Kidney (tissue), 14 donors: ENCODE data around the gene TTLL11. TPM values are rescaled to one million over a fixed set of nuclear protein-coding genes. Genes with fewer than 3 reads are reported as not detected.

Source experiments
- DNase-seq, 5 donors: peaks; one replicate each; pipeline ENCODE4 v3.0.0-alpha.2; 2013 to 2020
- FAIRE-seq: peaks from 2 replicates; lab custom pipeline; 2012; peaks lifted over from hg19 to GRCh38; lab: Jason Lieb, UNC
- H3K27ac ChIP-seq, 2 donors: one replicate each; pipeline ENCODE4 v1.7.0; 2013; ENCODE audit warnings: low read depth in 2 of 2, low read length in 2 of 2, inconsistent platforms in 1 of 2
- H3K27me3 ChIP-seq: one replicate; pipeline ENCODE4 v1.7.1; 2013; ENCODE audit warnings: low read length, inconsistent platforms; ENCODE audit not compliant: control insufficient read depth, insufficient read depth
- H3K36me3 ChIP-seq, 3 donors: one replicate each; pipeline versions ENCODE4 v1.7.0 to v1.7.1; 2013; ENCODE audit warnings: low read length in 3 of 3, control low read depth in 1 of 3, inconsistent platforms in 1 of 3; ENCODE audit not compliant: insufficient read depth in 3 of 3, control insufficient read depth in 2 of 3
- H3K4me1 ChIP-seq, 3 donors: one replicate each; pipeline versions ENCODE4 v1.7.0 to v1.7.1; 2013; ENCODE audit warnings: low read length in 3 of 3, inconsistent platforms in 1 of 3, low read depth in 1 of 3; ENCODE audit not compliant: control insufficient read depth in 2 of 3, insufficient read depth in 2 of 3
- H3K4me3 ChIP-seq, 3 donors: one replicate each; pipeline versions ENCODE4 v1.7.0 to v1.8.1; 2013; ENCODE audit warnings: low read length in 3 of 3, control low read depth in 1 of 3, inconsistent platforms in 1 of 3
- H3K9ac ChIP-seq, 3 donors: one replicate each; pipeline versions ENCODE4 v1.7.0 to v1.7.1; 2013; ENCODE audit warnings: low read length in 3 of 3, control low read depth in 1 of 3, inconsistent platforms in 1 of 3
- H3K9me3 ChIP-seq, 3 donors: one replicate each; pipeline versions ENCODE4 v1.7.0 to v1.7.1; 2013; ENCODE audit warnings: low read length in 3 of 3, control low read depth in 1 of 3, inconsistent platforms in 1 of 3; ENCODE audit not compliant: control insufficient read depth in 2 of 3, insufficient read depth in 1 of 3
- intact Hi-C: fragments of 100-400 bp; cut with DNase I; formaldehyde crosslinking; loops from one replicate; pipeline ENCODE4 v1.11.1; 2022
- polyA plus RNA-seq: library from polyadenylated mRNA; stranded (reverse); fragments of 350-450 nt; fragmentation: Illumina TruSeq; extraction: RNeasy Lipid Tissue Mini Kit (QIAGEN cat#74804); gene quantifications from one replicate; pipeline ENCODE4 v1.2.3, GENCODE V29; 2014; ENCODE audit warnings: low read depth, low replicate concordance; ENCODE audit not compliant: insufficient read depth
- total RNA-seq: library from RNA; stranded (reverse); fragmentation: NEBNext Ultra II Directional; extraction: Animal tissue kit (Norgen Biotek cat#: 25700); gene quantifications from one replicate; pipeline ENCODE4 v1.2.1, GENCODE V29; 2021
- TF ChIP-seq, protein P1 (sequence below): IDR thresholded peaks from 3 replicates; pipeline ENCODE4 v1.5.1; 2012; ENCODE audit warnings: mild to moderate bottlenecking, moderate library complexity, borderline replicate concordance; ENCODE audit not compliant: insufficient read depth; ENCODE audit errors: extremely low read depth
- donor health status: control.
- donor health status: control.
- donor health status: control.
- donor health status: control.
- donor health status: control.
- donor health status: DM: yes; HTN: yes; CAD: no.
- donor health status: Normal renal cell carcinoma (clear cell type).

The TTLL11 gene
- total and polyA plus RNA-seq, 2 donors from 2014 or later = 2.3 to 10.0 TPM

DNA sequence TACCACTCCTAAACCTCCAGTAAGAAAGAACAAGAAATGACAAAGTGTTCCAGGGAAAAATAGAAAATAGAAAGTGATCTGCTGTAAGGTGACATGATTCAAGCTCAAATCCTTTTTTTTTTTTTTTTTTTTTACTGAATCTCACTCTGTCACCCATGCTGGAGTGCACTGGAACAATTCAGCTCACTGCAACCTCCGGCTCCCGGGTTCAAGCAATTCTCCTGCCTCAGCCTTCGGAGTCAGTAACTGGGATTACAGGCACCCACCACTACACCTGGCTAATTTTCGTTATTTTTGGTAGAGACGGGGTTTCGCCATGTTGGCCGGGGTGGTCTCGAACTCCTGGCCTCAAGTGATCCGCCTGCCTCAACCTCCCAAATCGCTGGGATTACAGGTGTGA lies 35.9 kb downstream of the TTLL11 start:
- Histone ChIP-seq H3K36me3 (no peaks in the 10 kb centered on the region), H3K27me3 (no peaks in the 10 kb centered on the region), H3K4me1 (no peaks in the 10 kb centered on the region), H3K9me3 (no peaks in the 10 kb centered on the region), H3K4me3 (no peak overlapping the region), H3K27ac (no peak overlapping the region), H3K9ac (no peak overlapping the region)
- intact Hi-C loops = no loop called here
- no peak for DNase-seq
- TF ChIP-seq, protein P1, sequence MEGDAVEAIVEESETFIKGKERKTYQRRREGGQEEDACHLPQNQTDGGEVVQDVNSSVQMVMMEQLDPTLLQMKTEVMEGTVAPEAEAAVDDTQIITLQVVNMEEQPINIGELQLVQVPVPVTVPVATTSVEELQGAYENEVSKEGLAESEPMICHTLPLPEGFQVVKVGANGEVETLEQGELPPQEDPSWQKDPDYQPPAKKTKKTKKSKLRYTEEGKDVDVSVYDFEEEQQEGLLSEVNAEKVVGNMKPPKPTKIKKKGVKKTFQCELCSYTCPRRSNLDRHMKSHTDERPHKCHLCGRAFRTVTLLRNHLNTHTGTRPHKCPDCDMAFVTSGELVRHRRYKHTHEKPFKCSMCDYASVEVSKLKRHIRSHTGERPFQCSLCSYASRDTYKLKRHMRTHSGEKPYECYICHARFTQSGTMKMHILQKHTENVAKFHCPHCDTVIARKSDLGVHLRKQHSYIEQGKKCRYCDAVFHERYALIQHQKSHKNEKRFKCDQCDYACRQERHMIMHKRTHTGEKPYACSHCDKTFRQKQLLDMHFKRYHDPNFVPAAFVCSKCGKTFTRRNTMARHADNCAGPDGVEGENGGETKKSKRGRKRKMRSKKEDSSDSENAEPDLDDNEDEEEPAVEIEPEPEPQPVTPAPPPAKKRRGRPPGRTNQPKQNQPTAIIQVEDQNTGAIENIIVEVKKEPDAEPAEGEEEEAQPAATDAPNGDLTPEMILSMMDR = no peak
- FAIRE-seq = no peak

- peak in 3 of 5 donors; percentile 62 to 74 (median 67) for DNase-seq
- no peak overlapping the region for H3K27ac ChIP-seq
- no peak overlapping the region for H3K9ac ChIP-seq
- TF ChIP-seq, protein P1 = no peak
- intact Hi-C loops = no loop called here
- H3K9me3 ChIP-seq = no peaks in the 10 kb centered on the region
- H3K27me3 ChIP-seq = no peaks in the 10 kb centered on the region
- no peak for FAIRE-seq
- H3K4me3 ChIP-seq = no peak overlapping the region
- no peaks in the 10 kb centered on the region for H3K4me1 ChIP-seq
- H3K36me3 ChIP-seq = no peaks in the 10 kb centered on the region
These were observed 36.6 kb downstream of the TTLL11 start for GRCh38 chr9:122056484-122056883.

- Histone ChIP-seq H3K4me3 (no peak overlapping the region), H3K9ac (no peak overlapping the region), H3K27ac (no peak overlapping the region), H3K36me3 (no peaks in the 10 kb centered on the region), H3K4me1 (no peaks in the 10 kb centered on the region), H3K9me3 (no peaks in the 10 kb centered on the region), H3K27me3 (no peaks in the 10 kb centered on the region)
- FAIRE-seq (no peak), DNase-seq (no peak)
- TF ChIP-seq, protein P1 = no peak
- intact Hi-C loops = no loop called here
These were observed 37.4 kb downstream of the TTLL11 start for GRCh38 chr9:122055701-122056100.
